Epidermal melanocyte (primary cell): ENCODE data around the gene KAZN.
"Not testable (repeated sequence)": the region's sequence is repeated elsewhere in the genome, so short reads cannot be mapped to it uniquely, and the experiment has no call there.

Source experiments
- DNase-seq: peaks from one replicate; pipeline ENCODE4 v3.0.0; 2011; ENCODE audit warnings: low spot score; ENCODE audit not compliant: insufficient read length

The KAZN gene

DNA sequence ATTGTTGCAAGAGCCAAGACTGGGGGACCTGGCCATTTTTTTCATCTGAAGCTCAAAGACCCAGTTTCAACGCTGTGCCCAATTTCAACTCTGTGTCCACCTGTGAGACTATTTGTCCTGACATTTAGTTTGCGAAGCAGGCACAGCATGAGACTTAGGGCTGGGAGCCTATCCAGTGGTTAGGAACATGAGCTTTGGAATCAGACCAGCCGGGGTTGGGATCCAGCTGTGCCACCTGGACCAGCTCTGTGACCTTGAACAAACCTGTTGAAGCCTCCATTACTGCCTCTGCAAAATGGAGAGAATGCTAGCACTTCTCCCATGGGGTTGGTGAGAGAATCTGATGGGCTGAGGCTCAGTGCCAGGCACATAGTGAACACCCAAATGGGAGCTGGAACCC is 348.9 kb downstream of the KAZN start:
- DNase-seq, result no peak

DNA sequence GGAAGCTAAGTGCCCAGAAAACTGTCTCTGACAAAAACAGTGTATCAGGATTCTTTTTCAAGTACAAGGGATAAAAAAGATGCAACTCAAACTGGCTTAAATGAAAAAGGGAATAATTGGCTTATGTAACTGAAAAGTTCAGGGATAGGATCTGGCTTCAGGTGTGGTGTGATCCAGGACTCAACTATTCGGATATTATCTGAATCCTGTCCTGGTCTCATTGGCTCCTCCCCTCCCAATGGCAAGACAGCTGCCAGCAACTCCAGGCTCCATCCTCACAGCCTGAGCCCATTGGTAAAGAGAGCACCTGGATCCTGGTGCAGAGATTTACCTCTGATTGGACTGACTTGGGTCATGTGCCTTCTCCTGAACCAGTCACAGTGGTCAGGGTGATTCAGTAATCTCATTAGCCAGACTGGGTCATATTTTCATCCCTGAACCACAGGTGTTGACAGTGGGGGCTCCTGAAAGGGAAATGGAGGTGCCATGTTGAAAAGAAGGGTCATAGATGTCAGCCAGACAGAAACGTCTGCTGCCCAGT is 349.7 kb downstream of the KAZN start:
- DNase-seq, result no peak

DNA sequence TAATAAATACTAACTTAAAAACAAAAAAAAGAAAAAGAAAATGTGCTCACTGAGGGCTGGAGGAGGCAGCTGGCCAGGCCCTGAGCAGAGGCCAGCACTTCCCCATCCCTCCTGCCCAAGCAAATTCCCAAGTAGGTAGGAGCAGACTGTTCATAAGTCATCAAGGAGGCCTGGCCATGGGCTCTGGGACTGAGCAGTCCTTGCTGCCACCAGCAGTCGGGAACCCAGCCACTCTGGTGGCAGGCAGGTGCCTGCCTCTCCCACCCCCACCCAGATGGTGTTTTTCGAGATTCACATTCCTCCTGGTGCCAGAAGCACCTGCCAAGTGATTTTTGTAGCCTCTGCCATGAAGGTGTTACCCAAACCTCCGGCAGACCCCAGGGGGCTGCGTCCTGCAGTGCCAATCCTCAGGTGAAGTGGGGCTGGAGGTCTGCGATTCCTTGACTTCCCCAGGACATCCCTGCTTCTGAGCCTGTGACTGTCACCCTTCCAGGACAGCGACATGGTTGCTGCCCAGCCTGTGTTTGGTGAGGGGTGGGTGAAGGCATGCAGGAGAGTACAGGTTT is 350.9 kb downstream of the KAZN start:
- DNase-seq, result no peak

DNA sequence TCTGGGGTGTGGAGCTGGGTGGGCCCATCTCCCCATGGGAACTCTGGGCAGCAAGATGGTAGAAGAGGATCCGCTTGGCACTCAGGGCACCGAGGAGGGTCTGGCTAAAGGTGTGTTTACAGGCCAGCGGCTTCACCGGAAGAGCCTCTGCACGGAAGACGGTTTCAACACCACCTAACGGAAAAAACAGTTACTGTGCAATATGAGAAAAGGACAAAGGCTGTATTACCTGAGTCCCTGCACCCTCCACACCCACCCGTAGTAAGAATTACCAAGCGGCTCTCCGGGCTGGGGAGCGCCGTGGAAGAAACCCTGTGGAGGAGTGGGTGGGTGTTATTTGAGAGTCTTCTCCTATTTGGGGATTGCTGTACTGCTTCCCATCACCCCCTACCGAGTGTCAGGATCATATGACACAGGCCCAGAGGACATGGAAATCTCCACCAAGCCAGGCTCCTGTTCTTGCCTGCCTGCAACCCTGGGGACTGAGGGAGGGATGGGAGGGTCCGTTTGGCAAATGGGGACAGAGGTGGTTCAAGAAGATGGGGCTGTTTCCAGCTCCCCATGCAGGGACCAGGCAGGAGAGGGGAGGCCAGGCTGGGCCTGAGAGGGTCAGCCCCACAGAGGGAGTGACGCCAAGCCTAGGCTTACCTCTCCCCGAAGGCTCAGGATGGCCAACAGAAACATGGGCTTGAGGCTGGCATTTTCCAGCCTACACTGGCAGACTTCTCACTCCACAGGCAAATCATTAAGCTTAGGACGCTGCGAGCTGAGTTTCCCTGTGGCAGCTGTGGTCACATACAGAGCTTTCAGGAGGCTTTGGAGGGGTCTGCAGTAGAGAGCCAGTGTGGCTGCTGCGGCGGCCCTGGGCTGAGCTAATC is 351.6 kb downstream of the KAZN start:
- no peak for DNase-seq

GRCh38 chr1:14951766-14952165 is 353.3 kb downstream of the KAZN start:
- DNase-seq, result no peak

DNA sequence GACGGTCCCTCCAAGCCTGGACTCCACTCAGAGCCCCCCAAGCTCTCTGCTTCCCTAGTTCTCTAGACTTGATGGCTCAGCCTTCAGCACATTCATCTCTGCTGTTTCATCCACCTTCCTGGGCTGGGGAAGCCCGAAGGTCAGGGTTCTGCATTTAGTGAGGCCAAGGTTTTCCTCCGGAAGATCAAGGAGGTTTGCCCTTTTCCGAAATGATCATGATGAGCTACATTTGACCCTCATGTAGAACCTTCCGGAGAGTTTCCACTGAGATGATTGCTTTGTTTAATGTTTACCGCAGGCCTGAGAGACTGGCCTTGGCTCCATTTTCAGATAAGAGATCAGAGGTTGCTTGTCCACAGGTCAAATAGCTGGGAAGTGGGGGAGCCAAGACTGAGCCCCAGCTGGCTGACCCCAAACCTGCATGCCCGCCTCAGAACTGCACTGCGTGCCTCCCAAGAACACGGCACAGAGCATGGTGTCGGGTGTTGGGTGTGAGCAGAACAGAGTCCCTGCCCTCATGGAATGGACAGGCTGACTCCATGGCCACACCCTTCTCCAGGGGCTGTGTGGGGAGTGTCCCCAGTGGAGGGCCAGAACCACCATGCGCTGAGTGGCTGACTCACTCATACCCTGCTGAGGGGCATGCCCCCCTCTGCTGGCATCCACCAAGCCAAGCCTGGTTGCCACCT is 354.3 kb downstream of the KAZN start:
- DNase-seq, result no peak

- DNase-seq, result no peak
Measured at GRCh38 chr1:14954210-14954609, 355.7 kb downstream of the KAZN start.

DNA sequence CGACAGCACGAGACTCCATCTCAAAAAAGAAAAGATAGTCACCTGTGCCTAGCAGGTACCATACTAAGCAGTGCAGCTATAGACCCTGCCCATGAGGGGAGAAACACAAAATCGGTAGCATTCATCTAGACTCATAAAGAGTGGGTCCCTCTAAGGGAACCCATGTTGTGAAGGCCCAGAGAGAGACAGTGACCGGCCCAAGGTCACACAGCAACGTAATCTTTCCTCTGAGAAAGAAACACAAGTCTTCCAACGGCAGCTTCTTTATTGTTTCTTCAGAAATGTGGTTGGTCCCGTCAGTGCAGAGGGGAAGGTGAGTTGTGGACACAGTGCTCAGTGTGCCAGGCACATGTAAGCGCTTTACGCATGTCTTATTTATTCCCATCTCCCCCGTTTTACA is 356.4 kb downstream of the KAZN start:
- no peak for DNase-seq

- no peak for DNase-seq
Measured at GRCh38 chr1:14955402-14955801, 356.9 kb downstream of the KAZN start.

DNA sequence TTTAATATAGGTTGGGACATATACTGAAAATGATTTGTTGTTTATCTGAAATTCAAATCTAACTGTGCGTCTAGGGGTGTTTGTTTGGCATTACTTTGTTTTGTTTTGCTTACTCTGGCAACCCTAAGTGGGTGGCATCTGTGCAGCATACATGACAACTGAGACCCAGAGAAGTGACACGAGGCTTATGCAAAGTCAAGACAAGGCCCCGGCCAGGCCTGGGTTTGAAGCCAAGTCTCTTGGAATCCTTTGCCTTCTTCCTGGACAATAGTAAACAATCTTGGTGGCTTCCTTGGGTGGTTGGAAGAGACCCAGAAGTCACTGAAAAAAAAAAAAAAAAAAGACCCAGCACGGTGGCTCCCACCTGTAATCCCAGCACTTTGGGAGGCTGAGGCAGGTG is 357.5 kb downstream of the KAZN start:
- no peak for DNase-seq

DNA sequence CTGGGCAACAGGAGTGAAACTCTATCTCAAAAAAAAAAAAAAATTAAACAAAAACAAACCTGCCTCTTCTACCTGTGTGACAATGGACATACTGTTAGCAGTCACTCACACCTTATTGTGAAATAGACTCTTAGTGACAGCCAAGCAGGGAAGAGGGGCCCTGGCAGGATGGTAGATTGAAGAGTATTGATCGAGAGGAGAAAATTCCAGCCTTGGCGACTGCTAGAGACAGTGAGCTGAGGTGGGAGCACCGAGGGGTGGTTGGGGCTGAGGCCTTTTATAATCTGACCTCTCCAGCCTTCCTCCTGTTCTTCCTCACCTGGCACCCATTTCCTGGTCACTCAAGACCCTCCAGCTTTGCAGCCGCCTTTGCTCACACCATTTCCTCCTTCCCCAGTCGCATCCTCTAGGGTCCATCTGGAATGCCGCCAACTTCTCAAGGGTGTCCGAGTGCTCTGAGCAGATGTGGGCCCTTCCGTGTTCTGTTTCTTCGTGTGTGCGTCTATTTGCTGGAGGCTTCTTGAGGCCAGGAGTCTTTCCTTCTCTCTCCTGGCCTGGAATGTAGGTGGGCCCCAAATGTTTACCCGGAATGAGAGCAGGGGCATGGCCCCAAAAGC is 358.2 kb downstream of the KAZN start:
- no peak for DNase-seq

DNA sequence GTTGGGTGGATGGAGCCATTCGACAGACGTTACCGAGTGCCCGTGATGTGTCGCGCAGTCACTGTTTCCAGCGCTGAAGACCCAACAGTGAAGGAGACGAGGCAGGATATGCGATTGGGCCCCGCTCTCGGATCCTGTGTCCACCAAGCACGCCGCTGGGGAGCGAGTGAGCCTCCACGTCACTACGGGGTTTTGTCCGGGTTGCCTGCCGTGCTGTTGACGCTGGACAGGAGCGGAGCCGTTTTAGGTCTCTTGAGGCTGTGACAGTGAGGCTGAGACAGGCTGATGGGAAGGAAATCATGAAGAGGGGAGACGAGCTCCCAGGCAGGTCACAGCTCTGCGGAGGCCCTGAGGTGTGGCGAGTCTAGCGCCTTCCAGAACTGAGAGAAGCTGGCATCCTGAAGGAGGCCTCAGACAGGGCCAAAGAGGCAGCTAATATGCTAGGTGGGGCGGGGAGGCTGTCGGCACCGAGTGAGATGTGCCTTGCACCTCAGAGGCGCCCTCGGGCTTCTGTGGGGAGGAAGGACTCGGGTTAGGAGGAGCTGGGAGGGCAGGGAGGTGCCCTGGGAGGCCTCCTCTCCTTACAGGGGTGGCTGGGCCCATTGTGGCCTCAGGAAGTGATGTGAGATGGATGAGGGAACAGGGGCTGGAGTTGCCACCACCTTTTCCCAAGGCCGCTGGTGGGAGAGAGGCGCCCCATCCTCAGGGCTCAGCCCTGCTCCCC is 359.1 kb downstream of the KAZN start:
- DNase-seq, result no peak

GRCh38 chr1:14958249-14959058 is 360.0 kb downstream of the KAZN start:
- no peak for DNase-seq

DNA sequence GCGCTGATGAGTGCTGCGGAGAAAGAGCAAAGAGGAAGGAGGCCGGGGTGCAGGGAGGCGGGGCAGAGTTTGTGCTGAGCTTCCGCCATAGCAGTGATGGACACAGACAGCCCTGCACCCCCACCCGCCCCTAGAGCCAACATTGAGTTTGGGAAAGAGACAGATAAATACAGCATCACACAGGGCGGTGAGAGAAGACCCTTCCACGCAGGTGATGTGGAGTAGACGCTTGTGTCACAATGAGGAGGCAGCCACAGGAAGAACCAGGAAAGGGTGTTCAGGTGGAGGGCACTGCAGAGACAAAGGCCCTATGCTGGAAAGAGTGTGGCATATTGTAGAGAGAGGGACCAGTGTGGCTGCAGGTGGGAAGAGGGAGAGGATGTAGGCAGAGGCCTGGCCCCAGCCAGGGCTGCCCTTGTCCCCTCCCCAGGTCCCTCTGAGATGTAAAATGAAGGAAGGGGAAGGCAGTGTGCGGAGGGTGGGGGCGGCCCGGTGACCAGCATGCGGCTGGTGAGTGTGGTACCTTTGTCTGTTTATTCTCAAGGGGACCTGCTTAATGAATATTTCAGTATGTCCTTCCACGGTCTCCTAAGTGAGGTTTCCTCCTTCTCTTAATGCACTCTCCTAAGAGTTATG is 360.7 kb downstream of the KAZN start:
- DNase-seq, result no peak

DNA sequence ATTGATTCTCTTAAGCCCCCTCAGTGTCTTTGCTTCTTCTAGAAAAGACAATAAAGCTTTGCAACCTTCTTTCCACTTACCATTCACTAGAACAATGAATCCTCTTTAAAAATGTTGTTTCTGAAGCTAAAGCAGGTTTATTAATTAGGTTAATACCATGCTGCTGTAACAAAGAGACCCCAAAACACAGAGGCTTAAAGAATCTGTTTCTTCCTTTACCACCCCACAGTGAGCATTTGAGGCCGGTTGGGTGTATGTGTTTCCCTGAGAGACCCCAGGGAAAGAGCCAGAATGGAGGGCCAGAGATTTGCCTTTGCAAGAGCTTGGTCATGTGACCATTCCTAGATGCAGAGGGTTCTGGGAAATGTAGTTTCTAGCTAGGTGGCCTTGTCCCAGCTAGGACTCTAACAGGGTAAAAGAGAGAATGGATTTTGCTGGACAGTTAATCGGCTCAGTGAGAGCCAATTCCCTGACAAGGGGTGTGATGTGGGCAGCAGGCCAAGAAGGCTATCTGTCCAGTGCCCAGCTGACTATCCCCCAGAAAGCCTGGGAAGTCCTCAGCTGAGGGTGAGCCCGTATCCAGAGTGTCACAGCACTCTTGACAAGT is 363.3 kb downstream of the KAZN start:
- DNase-seq, result no peak

GRCh38 chr1:14962407-14962806 is 363.9 kb downstream of the KAZN start:
- DNase-seq, result no peak

GRCh38 chr1:14963791-14964710 is 365.6 kb downstream of the KAZN start:
- DNase-seq, result not testable (repeated sequence)

DNA sequence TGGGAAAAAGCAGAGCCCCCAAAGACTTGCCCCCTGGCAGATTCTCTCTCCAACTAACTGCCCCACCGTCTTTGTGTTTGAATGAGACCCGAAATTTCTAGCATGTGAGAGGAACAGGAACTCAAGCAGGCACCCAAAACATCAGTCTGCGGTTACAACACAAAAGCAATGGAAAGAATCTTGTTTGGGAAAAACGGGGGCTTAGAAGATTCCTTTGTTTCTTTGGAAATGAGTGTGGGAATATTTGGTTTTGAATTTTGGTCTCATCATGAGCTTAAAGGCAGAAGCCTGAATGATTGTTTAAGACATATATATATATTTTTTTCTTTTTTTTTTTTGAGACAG is 366.2 kb downstream of the KAZN start:
- no peak for DNase-seq
